ENCODE results near the gene GRID1.

The GRID1 gene

GRCh38 chr10:86222687-86223086, 143.9 kb downstream of the GRID1 start:
- no peak for DNase-seq

- no peak for DNase-seq
Observed at GRCh38 chr10:86222336-86222650, 144.3 kb downstream of the GRID1 start.

GRCh38 chr10:86221442-86222335, 144.9 kb downstream of the GRID1 start:
- no peak for DNase-seq

DNA sequence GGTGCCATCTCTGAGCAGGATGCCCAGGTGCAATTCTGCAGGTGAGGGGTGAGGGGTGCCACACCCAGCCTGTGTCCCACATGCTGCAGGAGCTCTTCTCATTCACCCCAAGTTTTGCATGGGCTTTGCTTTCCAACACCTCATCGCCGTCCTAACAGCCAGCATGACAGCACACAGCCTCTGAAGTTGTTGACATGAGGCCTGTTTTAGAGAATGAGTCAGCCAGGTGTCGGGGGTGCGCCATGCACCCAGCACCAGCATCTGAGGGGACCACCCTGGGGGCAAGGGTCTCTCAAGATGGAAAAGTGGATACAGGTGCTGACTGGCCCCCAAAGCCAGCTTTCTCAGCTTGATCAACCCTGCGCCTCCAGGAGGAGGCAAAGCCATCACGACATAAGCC, 146.0 kb downstream of the GRID1 start:
- DNase-seq = no peak

DNA sequence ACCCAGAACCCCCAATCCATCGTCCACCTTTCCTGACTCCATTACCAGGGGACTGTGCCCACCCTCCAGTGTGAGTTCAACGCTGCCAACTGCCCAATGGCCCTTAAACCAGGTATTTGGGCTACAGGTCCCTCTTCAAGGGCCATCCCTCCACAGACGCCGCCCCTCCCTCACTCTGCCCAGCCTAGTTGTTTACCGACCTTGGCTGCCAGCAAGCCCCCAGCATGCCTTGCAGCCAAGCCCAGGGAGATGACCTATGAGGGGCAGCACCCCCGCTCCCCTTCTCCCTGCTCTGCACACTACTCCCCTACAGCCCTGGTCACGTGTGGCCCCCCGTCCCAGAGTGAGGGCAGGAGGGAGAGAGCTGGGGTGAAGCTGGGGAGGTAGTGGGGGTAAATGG, 147.3 kb downstream of the GRID1 start:
- no peak for DNase-seq

GRCh38 chr10:86218842-86219241, 147.8 kb downstream of the GRID1 start:
- DNase-seq = no peak

DNA sequence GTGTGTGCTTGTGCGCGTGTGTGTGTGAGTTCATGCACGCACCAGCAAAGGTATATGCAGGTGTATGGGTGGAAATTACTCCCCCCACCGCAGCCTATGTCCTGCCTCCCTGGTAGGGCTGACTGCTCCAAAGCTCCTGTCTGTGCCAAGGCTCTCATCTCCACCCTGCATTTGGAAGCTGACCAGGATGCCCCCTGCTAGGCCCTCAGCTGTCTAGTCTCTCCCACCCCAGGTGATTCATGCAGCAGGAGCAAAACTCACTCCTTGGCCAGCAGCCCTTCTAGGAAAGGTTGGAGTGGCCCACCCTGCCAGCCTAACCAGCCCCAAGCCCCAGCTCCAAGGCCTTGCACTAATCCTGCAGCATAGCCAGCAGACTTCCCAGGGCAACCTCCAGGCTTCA, 148.4 kb downstream of the GRID1 start:
- no peak for DNase-seq

- DNase-seq = no peak
Observed at GRCh38 chr10:86217371-86218080, 149.1 kb downstream of the GRID1 start.

DNA sequence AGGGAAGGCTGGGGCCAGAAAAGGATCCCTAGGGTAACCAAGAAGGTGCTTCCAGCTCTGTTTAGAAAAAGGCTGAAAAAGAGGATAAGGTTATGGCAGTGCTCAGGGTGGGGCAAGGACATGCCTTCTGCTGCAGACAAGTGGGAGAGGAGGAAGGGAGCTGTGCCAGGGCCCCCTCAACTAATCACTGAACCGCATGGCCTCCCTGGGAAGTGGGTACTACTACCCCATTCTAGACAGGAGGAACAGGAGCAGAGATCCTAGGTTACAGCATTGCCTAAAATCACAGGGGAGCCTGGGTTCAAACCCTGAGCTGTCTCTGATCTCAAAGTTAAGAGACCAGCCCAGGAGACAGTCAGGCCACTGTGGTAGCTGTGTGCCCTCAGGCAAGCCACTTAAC, 149.7 kb downstream of the GRID1 start:
- no peak for DNase-seq

DNA sequence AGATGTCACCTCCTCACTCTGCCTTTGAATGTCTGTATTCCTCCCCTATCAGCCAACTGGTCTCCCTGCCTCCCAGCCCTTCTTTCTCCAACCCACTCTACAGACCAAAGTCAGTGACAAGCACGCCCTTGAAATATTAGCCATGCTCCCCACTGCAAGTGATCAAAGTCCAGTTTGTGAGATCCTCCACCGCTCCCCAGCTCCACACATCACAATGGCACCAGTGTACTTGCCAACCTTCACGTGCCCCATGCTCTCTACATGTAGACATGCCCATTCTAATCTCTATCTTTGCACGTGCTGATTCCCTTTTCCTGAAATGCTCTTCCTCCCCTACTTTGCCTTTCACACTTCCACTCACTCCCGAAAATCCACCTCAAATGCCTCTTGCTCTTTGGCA, 150.9 kb downstream of the GRID1 start:
- no peak for DNase-seq

- DNase-seq = no peak
Observed at GRCh38 chr10:86215046-86215445, 151.5 kb downstream of the GRID1 start.

DNA sequence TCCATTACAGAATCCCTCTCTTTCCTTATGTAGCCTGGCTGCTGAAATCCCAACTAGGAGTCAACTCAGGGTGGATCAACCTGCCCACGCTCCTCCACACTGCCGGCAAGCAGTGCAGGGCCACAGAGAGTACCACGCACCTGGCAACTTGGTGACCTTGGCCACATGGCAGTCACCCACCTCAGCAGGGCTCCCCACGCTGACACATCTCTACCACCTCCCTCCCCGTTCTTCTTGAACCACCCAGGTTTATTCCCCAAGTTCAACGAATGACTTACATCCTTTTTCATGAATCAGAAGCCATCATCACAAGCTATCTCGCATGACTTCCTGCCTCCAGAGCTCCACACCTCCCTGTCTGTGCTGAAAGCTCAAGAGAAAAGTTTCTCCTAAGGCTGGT, 153.4 kb downstream of the GRID1 start:
- DNase-seq = no peak

GRCh38 chr10:86212391-86212700, 154.2 kb downstream of the GRID1 start:
- DNase-seq = no peak

- DNase-seq = no peak
Observed at GRCh38 chr10:86211691-86212390, 154.8 kb downstream of the GRID1 start.

DNA sequence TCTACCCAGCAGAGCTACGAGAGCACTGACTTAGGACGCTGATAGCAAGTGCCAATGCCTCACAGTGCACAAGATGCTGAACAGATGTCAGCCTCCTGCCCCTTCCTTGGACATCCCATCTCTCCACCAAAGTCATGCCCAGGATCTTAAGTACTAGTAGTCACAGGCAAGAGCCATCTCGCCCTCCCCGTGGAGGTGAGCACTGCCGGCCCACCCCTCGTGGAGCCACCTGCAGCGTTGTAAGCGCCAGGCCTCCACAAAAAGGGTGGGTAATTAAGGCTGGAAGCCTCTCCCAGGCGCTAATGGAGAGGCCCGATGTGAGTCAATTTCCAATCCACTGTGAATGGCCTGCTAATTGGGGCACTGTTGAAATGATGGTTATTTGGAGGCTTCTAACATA, 156.2 kb downstream of the GRID1 start:
- no peak for DNase-seq

DNA sequence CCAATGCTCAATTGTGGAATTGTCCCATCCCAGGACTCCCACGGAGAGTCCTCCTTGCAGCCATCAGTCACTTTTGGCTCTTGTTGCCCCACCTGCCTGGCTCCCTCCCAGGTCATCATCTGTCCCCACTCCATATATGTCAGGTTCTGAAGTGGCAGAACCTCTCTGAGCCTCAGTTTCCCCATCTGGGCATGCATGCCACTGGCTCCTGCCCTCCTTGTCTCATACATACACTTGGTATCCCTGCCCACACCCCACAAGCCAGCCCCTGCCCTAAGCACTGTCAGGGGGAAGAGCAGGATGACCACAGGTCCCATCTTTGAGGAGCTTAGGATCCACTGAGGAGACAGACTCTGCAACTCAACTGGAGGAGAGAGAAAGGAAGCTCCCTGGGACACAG, 156.9 kb downstream of the GRID1 start:
- no peak for DNase-seq

DNA sequence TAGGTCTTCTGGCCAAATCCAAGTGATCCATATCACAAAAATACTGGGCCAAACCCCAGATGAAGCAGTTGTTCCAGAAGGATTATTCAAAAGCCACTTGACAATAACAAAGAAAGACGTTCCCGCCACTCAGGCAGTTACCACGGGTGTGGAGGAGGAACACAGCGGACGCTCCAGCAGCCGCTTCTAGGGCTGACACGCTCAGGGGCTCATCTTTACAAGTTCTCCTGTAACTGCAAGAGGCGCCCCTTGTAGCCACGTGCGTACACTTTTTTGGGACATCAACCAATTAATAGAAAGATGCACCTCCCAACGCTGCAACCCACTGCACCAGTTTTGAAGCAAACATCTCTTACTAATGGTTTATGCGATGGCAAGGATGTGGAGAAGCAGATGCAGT, 159.4 kb downstream of the GRID1 start:
- DNase-seq = no peak

DNA sequence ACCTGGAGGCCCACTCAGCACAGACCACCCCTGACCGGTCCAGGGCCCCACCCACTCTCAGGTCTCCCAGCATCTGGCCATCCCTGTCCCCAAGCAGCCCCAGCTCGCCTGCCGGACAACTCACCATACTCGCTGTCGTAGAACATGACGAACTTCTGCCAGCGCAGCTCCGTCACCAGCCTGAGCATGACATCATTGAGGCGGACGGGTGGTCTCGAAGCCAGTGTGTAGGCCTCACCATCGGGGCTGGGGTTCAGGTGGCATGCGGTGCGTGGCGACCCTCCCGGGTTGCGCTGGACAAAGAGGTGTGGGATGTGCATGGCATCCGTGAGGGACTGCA, 160.4 kb downstream of the GRID1 start:
- no peak for DNase-seq

- DNase-seq = no peak
Observed at GRCh38 chr10:86205306-86206239, 161.0 kb downstream of the GRID1 start.

DNA sequence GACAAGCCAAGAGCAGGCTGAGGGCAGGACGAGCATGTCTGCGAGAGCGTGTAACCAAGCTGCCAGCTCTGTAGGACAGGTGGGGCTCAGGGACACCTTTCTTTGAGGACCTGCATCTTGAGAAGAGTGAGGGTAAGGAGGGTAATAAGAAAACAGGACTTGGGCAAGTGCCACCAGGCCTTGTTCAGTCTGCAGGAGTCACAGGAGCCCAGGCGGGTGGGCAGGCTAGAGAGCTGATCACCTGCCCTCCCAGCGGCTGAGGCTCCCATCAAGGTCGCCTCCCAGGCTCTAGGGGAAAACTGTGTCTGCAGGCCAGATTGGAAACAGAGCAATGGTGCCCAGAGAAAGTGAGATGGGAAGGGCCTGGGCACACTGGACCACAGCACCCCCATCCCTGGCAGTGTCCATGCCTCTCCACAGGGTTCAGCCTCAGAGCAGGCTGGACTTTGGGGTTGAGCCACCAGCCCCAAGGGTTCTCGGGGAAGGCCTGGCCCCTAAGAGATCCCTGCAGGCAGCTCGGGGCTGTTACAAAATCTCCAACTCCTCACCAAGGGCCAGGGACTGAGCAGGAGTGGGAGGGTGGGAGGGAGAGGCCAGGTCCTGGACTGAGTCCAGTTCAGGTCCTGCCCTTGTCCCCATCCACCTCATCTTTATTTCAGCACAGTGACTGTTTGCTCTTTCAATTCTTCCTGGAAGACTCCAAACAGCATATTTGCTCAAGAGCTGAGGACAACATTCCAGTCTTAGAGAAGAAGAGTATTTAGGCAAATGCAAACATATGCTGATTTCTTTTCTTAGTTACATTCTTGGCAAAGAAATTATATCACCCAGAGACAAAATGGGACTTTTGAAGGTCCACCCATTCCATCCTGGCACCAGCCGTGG, 161.9 kb downstream of the GRID1 start:
- DNase-seq = no peak

DNA sequence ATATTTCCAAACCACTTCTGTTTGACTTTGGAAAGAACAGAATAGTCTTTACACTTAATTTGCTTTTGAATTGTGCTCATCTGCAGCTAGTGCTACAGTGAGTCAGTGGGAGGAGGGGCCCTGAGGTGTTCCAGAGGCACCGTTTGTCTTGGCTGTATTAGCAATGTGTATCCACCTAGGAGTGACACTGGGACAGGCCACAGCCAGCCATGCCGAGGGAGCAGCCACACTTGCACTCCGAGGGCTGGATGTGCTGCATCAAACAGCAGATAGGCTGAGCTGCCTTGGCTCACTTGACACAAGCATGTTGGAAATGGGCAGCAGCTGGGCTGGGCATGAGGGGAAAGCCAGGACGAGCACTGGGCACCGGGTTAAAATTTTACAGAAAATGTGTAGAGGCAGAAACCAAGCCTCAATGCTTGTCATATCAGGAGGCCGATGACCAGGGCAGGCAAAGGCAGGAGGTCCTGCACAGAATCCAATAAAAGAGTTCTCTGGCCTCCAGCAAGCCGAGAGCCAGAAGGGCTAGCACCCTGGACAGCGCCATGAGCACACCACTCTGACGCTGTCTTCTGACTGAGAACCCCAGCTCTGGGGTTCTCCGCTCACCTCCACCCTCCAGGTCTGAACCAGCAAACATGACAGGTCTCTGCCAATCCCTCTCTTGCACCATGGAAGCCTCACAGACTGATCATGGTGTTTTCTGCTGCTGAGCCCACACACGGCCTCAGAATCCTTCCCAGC, 163.3 kb downstream of the GRID1 start:
- DNase-seq = no peak
